Testis (tissue), 5 donors: ENCODE measurements around the gene SIN3B. TPM values are rescaled to one million over a fixed set of nuclear protein-coding genes. Genes with fewer than 3 reads are reported as not detected.
A peak's percentile ranks its signal among the peaks of the same experiment; 100 is the strongest.

Experiments
- DNase-seq: peaks from one replicate; pipeline ENCODE4 v3.0.0-alpha.2; 2019
- H3K27ac ChIP-seq, 2 donors: fragments of 200-600 bp; sonication (generic); one replicate each; pipeline ENCODE4 v1.5.1; 2019
- H3K27me3 ChIP-seq: fragments of 200-600 bp; sonication (generic); one replicate; pipeline ENCODE4 v1.5.1; 2019
- H3K36me3 ChIP-seq: fragments of 200-600 bp; sonication (generic); one replicate; pipeline ENCODE4 v1.5.1; 2017; ENCODE audit warnings: low read depth; ENCODE audit errors: missing control alignments
- H3K4me1 ChIP-seq: fragments of 200-600 bp; sonication (generic); one replicate; pipeline ENCODE4 v1.5.1; 2019
- H3K4me3 ChIP-seq, 2 donors: fragments of 200-600 bp; sonication (generic); one replicate each; pipeline ENCODE4 v1.5.1; 2017 to 2019
- H3K9me3 ChIP-seq: fragments of 200-600 bp; sonication (generic); one replicate; pipeline ENCODE4 v1.5.1; 2017
- CTCF ChIP-seq, 3 experiments: fragments of 450-650 bp in 2 of 3; fragments of 200-600 bp in 1 of 3; sonication (generic) in 1 of 3; IDR thresholded peaks; one replicate each; pipeline ENCODE4 v1.5.1; 2016 to 2019; ENCODE audit warnings: antibody characterized with exemption in 3 of 3, mild to moderate bottlenecking in 2 of 3, moderate library complexity in 1 of 3
- POLR2A ChIP-seq: fragments of 450-650 bp; IDR thresholded peaks from one replicate; pipeline ENCODE4 v1.6.1; 2017; ENCODE audit warnings: antibody characterized with exemption, mild to moderate bottlenecking, moderate library complexity
- WGBS, 2 donors: methylation state at CpG; one replicate each; pipeline ENCODE4 v1.1.5; 2018; 5-methylcytosine and 5-hydroxymethylcytosine counted together
- intact Hi-C: fragments of 100-400 bp; cut with DNase I; formaldehyde crosslinking; loops from one replicate; pipeline ENCODE4 v1.15.1; 2023; ENCODE audit warnings: low total_unique reads
- long read RNA-seq, 2 donors: transcript quantifications; one replicate each; lab custom pipeline, GENCODE V29; 2026
- polyA plus RNA-seq: library from polyadenylated mRNA; stranded (reverse); fragments of 350-450 nt; fragmentation: Illumina TruSeq; extraction: RNeasy Lipid Tissue Mini Kit (QIAGEN cat#74804); gene quantifications from one replicate; pipeline ENCODE4 v1.2.3, GENCODE V29; 2014; ENCODE audit warnings: low read depth, low replicate concordance; ENCODE audit not compliant: insufficient read depth
- total RNA-seq, 2 donors: library from RNA; depleted of rRNA; stranded (reverse); fragments of >200 nt; gene quantifications; one replicate each; pipeline ENCODE4 v1.2.3, GENCODE V29; 2016

SIN3B gene
- total RNA-seq: 100 to 1,000 TPM; 231 to 283 TPM
- 70.6 TPM for polyA plus RNA-seq
- long read RNA-seq, donor 1, full-length matches to known transcripts: 12 of 34 reads
- long read RNA-seq, donor 1, partial matches to known transcripts: 22 of 34 reads
- long read RNA-seq, donor 1, other reads (novel, unspliced or antisense): 0 of 34 reads
- long read RNA-seq, donor 2, full-length matches to known transcripts: 5 of 12 reads
- long read RNA-seq, donor 2, partial matches to known transcripts: 7 of 12 reads
- long read RNA-seq, donor 2, other reads (novel, unspliced or antisense): 0 of 12 reads

GRCh38 chr19:16829010-16829821, at the start of gene SIN3B:
SIN3B (plus strand) TSS chr19:16829398; CDS start chr19:16829421, 23 bp downstream.
- H3K4me1 ChIP-seq: peaks cover 36% of the 10 kb centered on the region
- WGBS, 2 donors: 2% methylated on average over 25 to 36 of the region's 63 CpGs
- H3K27me3 ChIP-seq: no peaks in the 10 kb centered on the region
- peak; percentile 87 for DNase-seq
- no peaks in the 10 kb centered on the region for H3K36me3 ChIP-seq
- H3K27ac ChIP-seq: peak within 1 kb of the TSS; percentile 89 to 93
- intact Hi-C loops: no loop called here
- no peak for TF ChIP-seq POLR2A
- H3K4me3 ChIP-seq: peak within 1 kb of the TSS; percentile 95 to 97
- no peaks in the 10 kb centered on the region for H3K9me3 ChIP-seq

- Histone ChIP-seq H3K27me3 (no peaks in the 10 kb centered on the region), H3K27ac (no peak overlapping the region), H3K4me1 (no peaks in the 10 kb centered on the region), H3K4me3 (no peak overlapping the region), H3K36me3 (no peaks in the 10 kb centered on the region), H3K9me3 (no peaks in the 10 kb centered on the region)
- TF ChIP-seq POLR2A: no peak
- no peak for TF ChIP-seq CTCF (IDR thresholded peaks at IDR 0.05)
- intact Hi-C loops: loop anchor here (10.0 kb wide), 1 partner anchor 275 kb away; no protein-coding TSS in a partner anchor
- 69 to 77% methylated on average over 3 of the region's 3 CpGs for WGBS, 2 donors
- no peak for DNase-seq
These were observed 49.5 kb upstream of the SIN3B start for GRCh38 chr19:16779539-16780163.

- H3K9me3 ChIP-seq: no peaks in the 10 kb centered on the region
- WGBS, 2 donors: 87 to 94% methylated on average over 1 of the region's 1 CpG
- no peak for TF ChIP-seq POLR2A
- no peak for TF ChIP-seq CTCF (IDR thresholded peaks at IDR 0.05)
- H3K36me3 ChIP-seq: no peaks in the 10 kb centered on the region
- intact Hi-C loops: no loop called here
- no peak overlapping the region for H3K27ac ChIP-seq
- no peak for DNase-seq
- H3K4me1 ChIP-seq: no peaks in the 10 kb centered on the region
- no peaks in the 10 kb centered on the region for H3K27me3 ChIP-seq
- H3K4me3 ChIP-seq: no peak overlapping the region
These were observed 46.5 kb upstream of the SIN3B start for GRCh38 chr19:16782719-16783118.

GRCh38 chr19:16788479-16788878, 40.7 kb upstream of the SIN3B start:
- TF ChIP-seq POLR2A (no peak), CTCF (IDR thresholded peaks at IDR 0.05) (no peak)
- DNase-seq: no peak
- H3K9me3 ChIP-seq: no peaks in the 10 kb centered on the region
- H3K27me3 ChIP-seq: no peaks in the 10 kb centered on the region
- WGBS, 2 donors: 87 to 93% methylated on average over 2 of the region's 2 CpGs
- intact Hi-C loops: no loop called here
- no peaks in the 10 kb centered on the region for H3K36me3 ChIP-seq
- H3K4me1 ChIP-seq: no peaks in the 10 kb centered on the region
- no peak overlapping the region for H3K27ac ChIP-seq
- no peak overlapping the region for H3K4me3 ChIP-seq

GRCh38 chr19:16789238-16789637, 40.0 kb upstream of the SIN3B start:
- WGBS, 2 donors: 91 to 93% methylated on average over 1 of the region's 1 CpG
- no peaks in the 10 kb centered on the region for H3K36me3 ChIP-seq
- H3K4me1 ChIP-seq: no peaks in the 10 kb centered on the region
- TF ChIP-seq CTCF (IDR thresholded peaks at IDR 0.05) (no peak), POLR2A (no peak)
- H3K4me3 ChIP-seq: no peak overlapping the region
- intact Hi-C loops: no loop called here
- H3K27me3 ChIP-seq: no peaks in the 10 kb centered on the region
- no peak for DNase-seq
- H3K27ac ChIP-seq: no peak overlapping the region
- H3K9me3 ChIP-seq: no peaks in the 10 kb centered on the region
